Brain microvascular endothelial cell (primary cell): Measurements from ENCODE around the gene TNFRSF14.

Source experiments
- DNase-seq: peaks from one replicate; pipeline ENCODE4 v3.0.0-alpha.2; 2020
- H3K27ac ChIP-seq: fragments of 250-450 bp; sonication (Bioruptor Pico); 2 replicates; pipeline ENCODE4 v1.5.1; 2020; ENCODE audit warnings: mild to moderate bottlenecking, moderate library complexity
- H3K27me3 ChIP-seq: fragments of 250-450 bp; sonication (Bioruptor Pico); replicated peaks from 2 replicates; pipeline ENCODE4 v1.5.1; 2020; ENCODE audit warnings: mild to moderate bottlenecking
- H3K36me3 ChIP-seq: fragments of 250-450 bp; sonication (Bioruptor Pico); replicated peaks from 2 replicates; pipeline ENCODE4 v1.5.1; 2020; ENCODE audit warnings: mild to moderate bottlenecking
- H3K4me3 ChIP-seq: 2 replicates; pipeline ENCODE4 v1.5.1; 2011; ENCODE audit warnings: low read depth, mild to moderate bottlenecking, control low read depth, low read length, moderate library complexity
- in situ Hi-C: cut with HindIII; loops from 2 replicates; pipeline ENCODE4 v1.10.0; 2017; ENCODE audit warnings: low sequenced_read_pairs, low pct_ligation_motif_present
- TF ChIP-seq, protein P1 (sequence below): IDR thresholded peaks from 2 replicates; pipeline ENCODE4 v1.5.1; 2011; ENCODE audit warnings: low read depth, mild to moderate bottlenecking, moderate library complexity, low read length, control low read depth, inconsistent platforms; ENCODE audit errors: missing control alignments

The TNFRSF14 gene

DNA sequence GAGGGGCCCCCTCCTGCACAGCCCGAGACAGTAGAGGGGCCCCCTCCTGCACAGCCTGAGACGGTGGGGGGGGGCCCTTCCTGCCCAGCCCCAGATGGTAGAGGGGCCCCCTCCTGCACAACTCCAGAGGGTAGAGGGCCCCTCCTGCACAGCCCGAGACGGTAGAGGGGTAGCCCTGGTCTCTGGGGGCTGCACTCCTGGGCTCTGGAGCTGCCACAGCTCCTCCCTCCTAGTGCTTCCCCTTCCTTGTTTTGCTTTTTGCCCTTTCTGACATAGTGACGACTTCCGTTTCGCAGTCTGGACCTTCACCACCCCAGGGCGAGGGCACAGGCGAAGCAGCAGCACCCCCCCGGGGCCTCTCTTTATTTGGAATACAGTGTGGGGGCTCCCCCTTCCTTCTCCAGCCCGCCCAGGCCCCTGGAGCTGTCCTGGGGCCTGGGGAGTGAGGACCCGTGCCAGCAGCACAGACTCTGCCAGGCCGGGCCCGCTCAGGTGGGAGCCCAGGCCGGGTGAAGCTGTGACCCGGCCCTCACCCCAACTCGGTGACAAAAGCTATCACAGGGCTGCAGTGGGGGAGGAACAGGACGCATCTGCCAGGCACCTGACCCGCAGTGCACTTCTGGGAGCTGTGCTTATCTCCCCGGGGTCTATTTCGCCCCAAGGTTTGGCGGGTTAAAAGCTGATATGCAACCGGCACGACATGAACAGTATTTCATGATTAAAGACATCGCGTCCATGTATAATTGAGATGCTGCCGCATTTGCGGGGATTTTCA is 29.3 kb downstream of the TNFRSF14 start:
- Histone ChIP-seq H3K27me3 (no peaks in the 10 kb centered on the region), H3K27ac (peak overlapping the region; percentile 2), H3K4me3 (peak overlapping the region; percentile 76), H3K36me3 (no peaks in the 10 kb centered on the region)
- DNase-seq, result no peak
- TF ChIP-seq, protein P1, sequence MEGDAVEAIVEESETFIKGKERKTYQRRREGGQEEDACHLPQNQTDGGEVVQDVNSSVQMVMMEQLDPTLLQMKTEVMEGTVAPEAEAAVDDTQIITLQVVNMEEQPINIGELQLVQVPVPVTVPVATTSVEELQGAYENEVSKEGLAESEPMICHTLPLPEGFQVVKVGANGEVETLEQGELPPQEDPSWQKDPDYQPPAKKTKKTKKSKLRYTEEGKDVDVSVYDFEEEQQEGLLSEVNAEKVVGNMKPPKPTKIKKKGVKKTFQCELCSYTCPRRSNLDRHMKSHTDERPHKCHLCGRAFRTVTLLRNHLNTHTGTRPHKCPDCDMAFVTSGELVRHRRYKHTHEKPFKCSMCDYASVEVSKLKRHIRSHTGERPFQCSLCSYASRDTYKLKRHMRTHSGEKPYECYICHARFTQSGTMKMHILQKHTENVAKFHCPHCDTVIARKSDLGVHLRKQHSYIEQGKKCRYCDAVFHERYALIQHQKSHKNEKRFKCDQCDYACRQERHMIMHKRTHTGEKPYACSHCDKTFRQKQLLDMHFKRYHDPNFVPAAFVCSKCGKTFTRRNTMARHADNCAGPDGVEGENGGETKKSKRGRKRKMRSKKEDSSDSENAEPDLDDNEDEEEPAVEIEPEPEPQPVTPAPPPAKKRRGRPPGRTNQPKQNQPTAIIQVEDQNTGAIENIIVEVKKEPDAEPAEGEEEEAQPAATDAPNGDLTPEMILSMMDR, result no peak
- in situ Hi-C loops, result no loop called here

DNA sequence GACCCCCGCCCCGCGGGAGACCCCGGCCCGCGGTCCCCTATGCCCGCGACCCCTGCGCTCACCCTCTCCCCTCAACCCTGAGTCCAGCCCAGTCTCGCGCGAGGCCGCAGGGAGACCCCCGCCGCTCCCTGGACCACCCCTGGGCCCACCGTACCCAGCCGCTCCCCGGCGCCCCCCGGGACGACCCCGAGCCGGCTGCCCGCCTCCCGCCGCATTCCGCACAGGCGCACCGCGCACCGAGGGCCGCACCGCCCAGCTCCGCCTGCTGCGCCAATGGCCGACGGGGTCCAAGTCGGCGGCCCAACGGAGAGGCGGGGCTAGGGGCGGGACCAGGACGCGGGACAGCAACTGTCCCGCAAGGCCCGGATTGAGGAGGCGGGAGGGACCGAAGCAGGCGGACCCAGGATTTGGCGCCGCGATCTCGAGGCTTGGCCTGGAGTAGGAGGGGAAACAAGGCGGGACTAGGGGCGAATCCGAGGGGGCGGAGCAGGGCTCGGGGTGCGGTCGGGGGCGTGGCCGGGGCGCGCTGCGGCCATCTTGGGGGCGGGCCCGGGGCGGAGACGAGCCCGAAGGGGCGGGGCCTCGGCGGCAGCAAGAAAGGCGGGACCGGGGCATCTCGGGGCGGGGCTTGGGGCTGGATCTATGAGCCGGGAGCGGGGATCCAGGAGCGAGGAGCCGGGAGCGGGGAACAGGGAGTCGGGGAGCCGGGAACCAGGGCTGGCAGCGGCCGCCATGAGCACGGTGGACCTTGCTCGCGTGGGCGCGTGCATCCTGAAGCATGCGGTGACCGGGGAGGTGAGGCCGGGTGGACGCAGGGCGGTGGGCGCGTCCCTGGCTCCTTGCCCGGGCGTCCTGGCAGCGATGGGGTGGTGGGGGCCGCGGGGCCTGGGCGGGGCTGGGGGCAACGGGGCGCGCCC is 30.2 kb downstream of the TNFRSF14 start, which contains the start of gene PRXL2B:
TSS of gene PRXL2B (plus strand) at position 624 of the 917 bp plus-strand sequence. CDS start at position 733, 109 bp downstream.
- Histone ChIP-seq H3K27me3 (no peaks in the 10 kb centered on the region), H3K4me3 (peak within 1 kb of the TSS; percentile 79), H3K36me3 (no peaks in the 10 kb centered on the region), H3K27ac (peak within 1 kb of the TSS; percentile 53)
- in situ Hi-C loops, result no loop called here
- DNase-seq, result peak; percentile 99
- TF ChIP-seq, protein P1, result no peak

DNA sequence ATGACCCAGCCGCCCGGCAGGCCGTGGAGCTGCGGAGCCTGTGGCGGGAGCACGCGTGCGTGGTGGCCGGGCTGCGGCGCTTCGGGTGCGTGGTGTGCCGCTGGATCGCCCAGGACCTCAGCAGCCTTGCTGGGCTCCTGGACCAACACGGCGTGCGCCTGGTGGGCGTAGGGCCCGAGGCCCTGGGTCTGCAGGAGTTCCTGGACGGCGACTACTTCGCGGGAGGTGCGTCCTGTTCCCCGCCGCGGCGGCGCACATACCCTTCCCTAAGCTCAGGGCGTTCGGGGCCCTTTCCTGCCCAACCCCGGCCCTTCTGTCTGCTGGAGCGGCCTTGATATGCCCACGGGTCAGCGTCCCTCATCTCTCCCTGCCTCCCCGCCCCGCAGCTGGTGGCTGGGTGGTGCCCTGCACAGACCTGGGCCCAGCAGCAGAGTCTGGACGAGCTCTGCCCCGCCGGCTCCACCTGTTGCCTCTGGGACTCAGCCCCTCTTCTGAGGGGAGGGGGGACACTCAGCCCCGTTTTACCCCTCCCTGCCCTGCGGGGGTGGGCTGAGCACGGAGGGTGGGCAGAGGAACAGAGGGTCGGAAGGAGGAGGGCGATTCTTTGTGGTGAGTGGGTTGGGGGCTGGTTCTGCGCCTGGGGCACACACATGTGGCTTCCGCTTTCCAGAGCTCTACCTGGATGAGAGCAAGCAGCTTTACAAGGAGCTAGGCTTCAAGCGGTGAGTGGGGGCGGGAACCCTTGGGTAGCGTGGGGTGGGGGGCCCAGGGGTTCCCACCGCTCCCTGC is 31.1 kb downstream of the TNFRSF14 start:
- in situ Hi-C loops, result no loop called here
- Histone ChIP-seq H3K27me3 (no peaks in the 10 kb centered on the region), H3K36me3 (no peaks in the 10 kb centered on the region), H3K27ac (no peak overlapping the region), H3K4me3 (peak overlapping the region; percentile 79)
- DNase-seq, result no peak
- TF ChIP-seq, protein P1, result no peak

DNA sequence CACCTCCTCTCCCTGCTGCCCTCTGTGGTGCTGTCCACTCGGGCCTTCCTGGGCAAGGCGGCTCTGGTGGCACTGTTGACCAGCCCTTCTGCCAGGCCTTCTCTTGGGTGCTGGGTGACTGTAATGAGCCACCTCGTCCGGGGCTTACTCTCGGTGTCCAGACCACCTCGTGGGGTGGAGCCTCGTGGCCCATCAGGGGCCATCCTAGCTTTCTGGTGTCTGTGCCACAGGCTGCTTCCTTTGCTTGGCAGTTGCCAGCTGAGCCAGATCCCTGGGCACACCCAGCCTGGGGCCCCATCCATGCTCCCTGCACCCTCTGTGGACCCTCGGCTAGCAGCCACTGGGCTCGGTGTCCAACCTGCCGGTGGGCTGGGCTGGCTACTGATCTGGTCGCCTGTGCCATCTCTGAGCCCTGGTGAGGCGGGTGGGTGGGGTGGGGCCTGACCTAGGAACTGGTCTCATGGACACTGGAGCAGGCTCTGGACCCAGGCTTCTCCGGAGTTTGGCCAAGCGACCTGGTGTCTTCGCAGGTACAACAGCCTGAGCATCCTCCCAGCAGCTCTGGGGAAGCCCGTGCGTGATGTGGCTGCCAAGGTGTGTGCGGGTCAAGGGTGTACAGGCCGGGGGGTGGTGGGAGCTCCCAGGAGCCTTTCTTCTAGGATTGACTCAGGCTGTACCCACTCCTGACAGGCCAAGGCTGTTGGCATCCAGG is 31.8 kb downstream of the TNFRSF14 start:
- TF ChIP-seq, protein P1, result no peak
- Histone ChIP-seq H3K27me3 (no peaks in the 10 kb centered on the region), H3K27ac (no peak overlapping the region), H3K36me3 (no peaks in the 10 kb centered on the region), H3K4me3 (peak overlapping the region; percentile 79)
- in situ Hi-C loops, result no loop called here
- no peak for DNase-seq
